ENCODE measurements around the gene COL19A1. TPM values are rescaled to one million over a fixed set of nuclear protein-coding genes. Genes with fewer than 3 reads are reported as not detected.
"Not testable (repeated sequence)": the region's sequence is repeated elsewhere in the genome, so short reads cannot be mapped to it uniquely, and the experiment has no call there.

Gene COL19A1
- total RNA-seq, 4 donors from 2014 or later, result 0.19 TPM; not detected in 3

DNA sequence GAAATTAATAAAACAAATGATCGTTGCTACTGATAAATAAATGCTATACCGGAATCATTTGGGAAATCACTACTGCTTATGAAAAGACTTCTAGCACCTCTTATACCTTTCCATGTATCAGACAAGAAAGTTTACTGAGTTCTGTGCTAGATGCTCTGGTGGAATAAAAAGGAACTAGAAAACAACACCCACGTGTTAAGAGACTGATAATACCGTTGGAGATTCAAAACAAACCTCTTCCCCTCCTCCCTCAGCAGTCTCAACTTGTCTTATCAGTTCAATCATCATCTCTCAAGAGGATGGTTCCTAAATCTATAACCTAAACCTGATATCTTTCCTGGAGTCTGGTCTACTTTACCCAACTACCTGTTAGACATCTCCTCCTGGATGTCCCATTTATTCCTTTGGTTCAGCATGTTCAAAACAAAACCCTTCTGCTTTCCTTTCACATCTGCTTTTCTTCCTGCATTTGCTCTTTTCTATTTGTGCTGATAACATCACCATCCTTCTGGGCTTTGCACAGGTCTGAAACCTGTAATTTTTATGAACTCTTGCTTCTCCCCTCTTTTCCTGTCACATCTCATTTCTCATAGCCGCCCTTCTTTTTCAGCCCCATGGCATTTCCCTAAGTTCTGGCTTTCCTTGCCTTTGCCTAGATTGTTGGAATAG lies 122.2 kb downstream of the COL19A1 start:
- intact Hi-C loops (cut with DNase I), result no loop called here
- no peak overlapping the region for H3K4me3 ChIP-seq
- WGBS, 2 donors, result 61 to 69% methylated on average over 5 of the region's 5 CpGs
- H3K9me3 ChIP-seq, result no peaks in the 10 kb centered on the region
- TF ChIP-seq POLR2A (IDR thresholded peaks at IDR 0.05), result no peak
- TF ChIP-seq, protein P1, sequence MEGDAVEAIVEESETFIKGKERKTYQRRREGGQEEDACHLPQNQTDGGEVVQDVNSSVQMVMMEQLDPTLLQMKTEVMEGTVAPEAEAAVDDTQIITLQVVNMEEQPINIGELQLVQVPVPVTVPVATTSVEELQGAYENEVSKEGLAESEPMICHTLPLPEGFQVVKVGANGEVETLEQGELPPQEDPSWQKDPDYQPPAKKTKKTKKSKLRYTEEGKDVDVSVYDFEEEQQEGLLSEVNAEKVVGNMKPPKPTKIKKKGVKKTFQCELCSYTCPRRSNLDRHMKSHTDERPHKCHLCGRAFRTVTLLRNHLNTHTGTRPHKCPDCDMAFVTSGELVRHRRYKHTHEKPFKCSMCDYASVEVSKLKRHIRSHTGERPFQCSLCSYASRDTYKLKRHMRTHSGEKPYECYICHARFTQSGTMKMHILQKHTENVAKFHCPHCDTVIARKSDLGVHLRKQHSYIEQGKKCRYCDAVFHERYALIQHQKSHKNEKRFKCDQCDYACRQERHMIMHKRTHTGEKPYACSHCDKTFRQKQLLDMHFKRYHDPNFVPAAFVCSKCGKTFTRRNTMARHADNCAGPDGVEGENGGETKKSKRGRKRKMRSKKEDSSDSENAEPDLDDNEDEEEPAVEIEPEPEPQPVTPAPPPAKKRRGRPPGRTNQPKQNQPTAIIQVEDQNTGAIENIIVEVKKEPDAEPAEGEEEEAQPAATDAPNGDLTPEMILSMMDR (IDR thresholded peaks at IDR 0.05), result no peak
- no peak for DNase-seq
- no peak overlapping the region for H3K27ac ChIP-seq
- H3K4me1 ChIP-seq, result no peaks in the 10 kb centered on the region
- H3K27me3 ChIP-seq, result no peaks in the 10 kb centered on the region
- no peaks in the 10 kb centered on the region for H3K36me3 ChIP-seq

DNA sequence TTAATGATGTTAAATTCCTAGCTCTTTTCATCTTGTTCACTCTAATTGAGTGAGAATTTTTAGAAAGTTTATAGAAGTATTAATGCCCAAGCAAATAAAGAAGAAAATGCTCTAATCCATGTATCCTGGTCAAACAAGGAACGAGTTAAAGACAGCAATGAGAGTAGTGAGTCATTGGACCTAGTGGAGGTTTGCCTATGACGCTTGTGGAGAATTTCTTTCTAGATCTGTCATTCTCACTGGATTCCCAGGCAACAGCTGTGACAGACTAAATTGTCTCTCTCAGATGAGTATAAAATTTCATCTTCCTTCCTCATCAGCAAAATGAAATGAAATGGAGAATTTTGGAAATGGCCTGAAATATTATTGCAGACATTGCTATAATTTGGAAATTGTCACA lies 127.9 kb downstream of the COL19A1 start:
- H3K9me3 ChIP-seq, result no peaks in the 10 kb centered on the region
- WGBS, 2 donors, result 44 to 62% methylated on average over 2 of the region's 2 CpGs
- H3K4me3 ChIP-seq, result no peak overlapping the region
- intact Hi-C loops (cut with DNase I), result no loop called here
- H3K27ac ChIP-seq, result no peak overlapping the region
- DNase-seq, result no peak
- no peaks in the 10 kb centered on the region for H3K36me3 ChIP-seq
- no peaks in the 10 kb centered on the region for H3K4me1 ChIP-seq
- TF ChIP-seq POLR2A (IDR thresholded peaks at IDR 0.05), result no peak
- TF ChIP-seq, protein P1 (IDR thresholded peaks at IDR 0.05), result no peak
- H3K27me3 ChIP-seq, result no peaks in the 10 kb centered on the region

DNA sequence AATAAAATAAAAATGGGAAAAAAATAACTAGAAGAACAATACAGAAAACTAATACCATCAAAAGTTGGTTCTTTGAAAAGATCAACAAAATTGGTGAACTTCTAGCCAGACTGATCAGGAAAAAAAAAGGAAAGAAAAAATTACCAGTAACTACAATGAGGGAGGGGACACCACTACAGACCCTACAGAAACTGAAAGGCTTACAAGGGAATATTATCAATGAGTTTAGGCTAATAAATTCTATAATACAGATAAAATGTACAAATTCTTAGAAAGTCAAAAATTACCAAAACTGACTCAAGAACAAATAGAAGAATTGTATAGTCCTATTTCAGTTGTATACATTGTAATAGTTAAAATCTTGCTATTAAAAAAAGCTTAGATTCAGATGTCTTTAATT lies 141.8 kb downstream of the COL19A1 start:
- Histone ChIP-seq H3K27ac (no peak overlapping the region), H3K36me3 (no peaks in the 10 kb centered on the region), H3K4me3 (no peak overlapping the region), H3K4me1 (no peaks in the 10 kb centered on the region), H3K27me3 (no peaks in the 10 kb centered on the region), H3K9me3 (peaks cover 0 to 7% (median 0%) of the 10 kb centered on the region in 3 donors)
- TF ChIP-seq POLR2A (IDR thresholded peaks at IDR 0.05), result no peak
- TF ChIP-seq, protein P1 (IDR thresholded peaks at IDR 0.05), result no peak
- intact Hi-C loops (cut with DNase I), result no loop called here
- no peak for DNase-seq

DNA sequence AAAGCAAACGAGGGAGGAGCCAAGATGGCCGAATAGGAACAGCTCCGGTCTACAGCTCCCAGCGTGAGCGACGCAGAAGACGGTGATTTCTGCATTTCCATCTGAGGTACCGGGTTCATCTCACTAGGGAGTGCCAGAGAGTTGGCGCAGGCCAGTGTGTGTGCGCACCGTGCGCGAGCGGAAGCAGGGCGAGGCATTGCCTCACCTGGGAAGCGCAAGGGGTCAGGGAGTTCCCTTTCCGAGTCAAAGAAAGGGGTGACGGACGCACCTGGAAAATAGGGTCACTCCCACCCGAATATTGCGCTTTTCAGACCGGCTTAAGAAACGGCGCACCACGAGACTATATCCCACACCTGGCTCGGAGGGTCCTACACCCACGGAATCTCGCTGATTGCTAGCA lies 144.0 kb downstream of the COL19A1 start:
- H3K4me1 ChIP-seq; H3K27ac ChIP-seq; H3K9me3 ChIP-seq; H3K27me3 ChIP-seq; H3K4me3 ChIP-seq; DNase-seq; intact Hi-C loops (cut with DNase I); H3K36me3 ChIP-seq: not testable (repeated sequence)
- WGBS, 2 donors, result 82 to 92% methylated on average over 7 to 17 of the region's 28 CpGs

DNA sequence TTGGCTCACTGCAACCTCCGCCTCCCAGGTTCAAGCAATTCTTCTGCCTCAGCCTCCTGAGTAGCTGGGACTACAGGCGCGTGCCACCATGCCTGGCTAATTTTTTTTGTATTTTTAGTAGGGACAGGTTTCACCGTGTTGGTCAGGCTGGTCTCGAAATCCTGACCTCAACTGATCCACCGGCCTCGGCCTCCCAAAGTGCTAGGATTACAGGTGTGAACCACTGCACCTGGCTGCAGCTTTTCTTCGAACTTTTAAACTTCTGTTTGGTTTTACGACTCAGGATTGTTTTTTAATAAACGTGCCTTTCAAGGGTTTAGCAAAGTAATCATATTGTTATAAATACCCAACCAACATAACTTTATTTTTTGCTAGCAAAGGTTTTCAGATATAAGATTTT lies 156.8 kb downstream of the COL19A1 start:
- H3K27ac ChIP-seq; H3K36me3 ChIP-seq; intact Hi-C loops (cut with DNase I); H3K4me3 ChIP-seq; DNase-seq; H3K4me1 ChIP-seq; H3K9me3 ChIP-seq; H3K27me3 ChIP-seq: not testable (repeated sequence)
- 87 to 89% methylated on average over 10 of the region's 10 CpGs for WGBS, 2 donors

DNA sequence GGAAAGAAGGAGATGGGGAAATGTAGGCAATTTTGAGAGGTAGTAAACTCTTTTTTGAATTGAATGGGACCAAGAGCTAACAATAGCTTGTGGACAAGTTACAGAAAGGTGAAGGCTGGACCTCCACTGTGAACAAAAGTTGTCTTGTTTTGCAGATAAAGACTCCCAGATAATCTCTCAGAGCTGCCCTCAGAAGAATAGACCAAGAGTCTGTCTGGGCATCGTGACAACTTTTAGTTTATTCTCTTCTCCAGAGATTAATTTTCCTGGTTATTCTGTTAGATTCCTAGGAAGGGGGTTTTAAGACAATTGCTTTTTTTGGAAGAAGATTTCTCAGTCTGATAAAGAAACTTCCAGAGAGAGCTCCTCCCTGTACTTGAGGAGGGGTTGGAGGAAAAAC lies 161.9 kb downstream of the COL19A1 start:
- H3K4me1 ChIP-seq, result no peaks in the 10 kb centered on the region
- 19 to 29% methylated on average over 1 of the region's 1 CpG for WGBS, 2 donors
- DNase-seq, result no peak
- H3K36me3 ChIP-seq, result no peaks in the 10 kb centered on the region
- TF ChIP-seq, protein P1 (IDR thresholded peaks at IDR 0.05), result no peak
- no peak for TF ChIP-seq POLR2A (IDR thresholded peaks at IDR 0.05)
- no peaks in the 10 kb centered on the region for H3K9me3 ChIP-seq
- intact Hi-C loops (cut with DNase I), result no loop called here
- H3K4me3 ChIP-seq, result no peak overlapping the region
- H3K27me3 ChIP-seq, result no peaks in the 10 kb centered on the region
- H3K27ac ChIP-seq, result no peak overlapping the region
